ENCODE measurements around the gene KCND2. TPM values are rescaled to one million over a fixed set of nuclear protein-coding genes. Genes with fewer than 3 reads are reported as not detected.
"Not testable (repeated sequence)": the region's sequence is repeated elsewhere in the genome, so short reads cannot be mapped to it uniquely, and the experiment has no call there.

KCND2 gene
- total RNA-seq, 1 experiment from 2014 or later: not detected

- no peak for DNase-seq (ENCODE audit: low read depth)
- in situ Hi-C loops (cut with HindIII; ENCODE audit: low pct_unique_long_range_greater_than_20kb, low sequenced_read_pairs): no loop called here
These were observed 256.8 kb downstream of the KCND2 start for GRCh38 chr7:120529736-120530135.

GRCh38 chr7:120538335-120538734, 265.4 kb downstream of the KCND2 start:
- in situ Hi-C loops (cut with HindIII; ENCODE audit: low pct_unique_long_range_greater_than_20kb, low sequenced_read_pairs): no loop called here

GRCh38 chr7:120539321-120539720, 266.3 kb downstream of the KCND2 start:
- in situ Hi-C loops (cut with HindIII; ENCODE audit: low pct_unique_long_range_greater_than_20kb, low sequenced_read_pairs): no loop called here
- DNase-seq (ENCODE audit: low read depth): no peak

More at GRCh38 chr7:120538335-120538734, 265.4 kb downstream of the KCND2 start:
- no peak for DNase-seq (ENCODE audit: low read depth)

- in situ Hi-C loops (cut with HindIII; ENCODE audit: low pct_unique_long_range_greater_than_20kb, low sequenced_read_pairs): no loop called here
- DNase-seq (ENCODE audit: low read depth): no peak
These were observed 274.6 kb downstream of the KCND2 start for GRCh38 chr7:120547605-120548004.

GRCh38 chr7:120550494-120551048, 277.6 kb downstream of the KCND2 start:
- in situ Hi-C loops (cut with HindIII; ENCODE audit: low pct_unique_long_range_greater_than_20kb, low sequenced_read_pairs): no loop called here
- DNase-seq (ENCODE audit: low read depth): no peak

GRCh38 chr7:120553491-120553890, 280.5 kb downstream of the KCND2 start:
- no peak for DNase-seq (ENCODE audit: low read depth)
- in situ Hi-C loops (cut with HindIII; ENCODE audit: low pct_unique_long_range_greater_than_20kb, low sequenced_read_pairs): no loop called here

GRCh38 chr7:120554960-120555571, 282.1 kb downstream of the KCND2 start:
- peak; percentile 29 for DNase-seq (ENCODE audit: low read depth)
- in situ Hi-C loops (cut with HindIII; ENCODE audit: low pct_unique_long_range_greater_than_20kb, low sequenced_read_pairs): no loop called here

- no peak for DNase-seq (ENCODE audit: low read depth)
- in situ Hi-C loops (cut with HindIII; ENCODE audit: low pct_unique_long_range_greater_than_20kb, low sequenced_read_pairs): no loop called here
These were observed 291.2 kb downstream of the KCND2 start for GRCh38 chr7:120564145-120564544.

- DNase-seq (ENCODE audit: low read depth): no peak
- in situ Hi-C loops (cut with HindIII; ENCODE audit: low pct_unique_long_range_greater_than_20kb, low sequenced_read_pairs): no loop called here
These were observed 294.2 kb downstream of the KCND2 start for GRCh38 chr7:120567204-120567603.

GRCh38 chr7:120578657-120579056, 305.7 kb downstream of the KCND2 start:
- in situ Hi-C loops (cut with HindIII; ENCODE audit: low pct_unique_long_range_greater_than_20kb, low sequenced_read_pairs); DNase-seq (ENCODE audit: low read depth): not testable (repeated sequence)

GRCh38 chr7:120582916-120583315, 309.9 kb downstream of the KCND2 start:
- in situ Hi-C loops (cut with HindIII; ENCODE audit: low pct_unique_long_range_greater_than_20kb, low sequenced_read_pairs): no loop called here
- no peak for DNase-seq (ENCODE audit: low read depth)

- DNase-seq (ENCODE audit: low read depth): peak; percentile 81
- in situ Hi-C loops (cut with HindIII; ENCODE audit: low pct_unique_long_range_greater_than_20kb, low sequenced_read_pairs): no loop called here
These were observed 311.1 kb downstream of the KCND2 start for GRCh38 chr7:120583899-120584586.

- no peak for DNase-seq (ENCODE audit: low read depth)
- in situ Hi-C loops (cut with HindIII; ENCODE audit: low pct_unique_long_range_greater_than_20kb, low sequenced_read_pairs): no loop called here
These were observed 313.6 kb downstream of the KCND2 start for GRCh38 chr7:120586571-120586970.

- in situ Hi-C loops (cut with HindIII; ENCODE audit: low pct_unique_long_range_greater_than_20kb, low sequenced_read_pairs): no loop called here
- no peak for DNase-seq (ENCODE audit: low read depth)
These were observed 314.3 kb downstream of the KCND2 start for GRCh38 chr7:120587243-120587642.

- DNase-seq (ENCODE audit: low read depth): no peak
- in situ Hi-C loops (cut with HindIII; ENCODE audit: low pct_unique_long_range_greater_than_20kb, low sequenced_read_pairs): no loop called here
These were observed 315.4 kb downstream of the KCND2 start for GRCh38 chr7:120588416-120588815.

GRCh38 chr7:120588862-120589261, 315.9 kb downstream of the KCND2 start:
- in situ Hi-C loops (cut with HindIII; ENCODE audit: low pct_unique_long_range_greater_than_20kb, low sequenced_read_pairs): no loop called here
- DNase-seq (ENCODE audit: low read depth): no peak

- in situ Hi-C loops (cut with HindIII; ENCODE audit: low pct_unique_long_range_greater_than_20kb, low sequenced_read_pairs): no loop called here
- no peak for DNase-seq (ENCODE audit: low read depth)
These were observed 327.6 kb downstream of the KCND2 start for GRCh38 chr7:120600607-120601006.

- no peak for DNase-seq (ENCODE audit: low read depth)
- in situ Hi-C loops (cut with HindIII; ENCODE audit: low pct_unique_long_range_greater_than_20kb, low sequenced_read_pairs): no loop called here
These were observed 330.4 kb downstream of the KCND2 start for GRCh38 chr7:120603366-120603765.

- DNase-seq (ENCODE audit: low read depth): no peak
- in situ Hi-C loops (cut with HindIII; ENCODE audit: low pct_unique_long_range_greater_than_20kb, low sequenced_read_pairs): no loop called here
These were observed 336.3 kb downstream of the KCND2 start for GRCh38 chr7:120609136-120609753.
